ES-I3 (cell line): ENCODE data around the gene CTNS.

Source experiments
- H3K36me3 ChIP-seq: 2 replicates; pipeline ENCODE4 v1.6.1; 2013; ENCODE audit warnings: mild to moderate bottlenecking, low read length, control low read depth, moderate library complexity; ENCODE audit not compliant: insufficient read depth
- H3K4me1 ChIP-seq: 2 replicates; pipeline ENCODE4 v1.6.1; 2013; ENCODE audit warnings: mild to moderate bottlenecking, control low read depth, low read length; ENCODE audit not compliant: insufficient read depth
- H3K9ac ChIP-seq: 2 replicates; pipeline ENCODE4 v1.6.1; 2013; ENCODE audit warnings: low read depth, mild to moderate bottlenecking, low read length, moderate library complexity
- H3K9me3 ChIP-seq: 2 replicates; pipeline ENCODE4 v1.6.1; 2013; ENCODE audit warnings: mild to moderate bottlenecking, low read length, moderate library complexity; ENCODE audit not compliant: control insufficient read depth, insufficient read depth

CTNS gene

GRCh38 chr17:3658784-3659449 is 22.4 kb downstream of the CTNS start:
- no peaks in the 10 kb centered on the region for H3K9me3 ChIP-seq
- H3K4me1 ChIP-seq: no peaks in the 10 kb centered on the region; the same call in 1 of the 2 replicates
- no peaks in the 10 kb centered on the region; the same call in 1 of the 2 replicates for H3K36me3 ChIP-seq
- no peak overlapping the region for H3K9ac ChIP-seq

- Histone ChIP-seq H3K9ac (no peak overlapping the region), H3K4me1 (no peaks in the 10 kb centered on the region; the same call in 1 of the 2 replicates), H3K36me3 (no peaks in the 10 kb centered on the region; the same call in 1 of the 2 replicates), H3K9me3 (no peaks in the 10 kb centered on the region)
These were observed 23.1 kb downstream of the CTNS start for GRCh38 chr17:3659541-3660111.

DNA sequence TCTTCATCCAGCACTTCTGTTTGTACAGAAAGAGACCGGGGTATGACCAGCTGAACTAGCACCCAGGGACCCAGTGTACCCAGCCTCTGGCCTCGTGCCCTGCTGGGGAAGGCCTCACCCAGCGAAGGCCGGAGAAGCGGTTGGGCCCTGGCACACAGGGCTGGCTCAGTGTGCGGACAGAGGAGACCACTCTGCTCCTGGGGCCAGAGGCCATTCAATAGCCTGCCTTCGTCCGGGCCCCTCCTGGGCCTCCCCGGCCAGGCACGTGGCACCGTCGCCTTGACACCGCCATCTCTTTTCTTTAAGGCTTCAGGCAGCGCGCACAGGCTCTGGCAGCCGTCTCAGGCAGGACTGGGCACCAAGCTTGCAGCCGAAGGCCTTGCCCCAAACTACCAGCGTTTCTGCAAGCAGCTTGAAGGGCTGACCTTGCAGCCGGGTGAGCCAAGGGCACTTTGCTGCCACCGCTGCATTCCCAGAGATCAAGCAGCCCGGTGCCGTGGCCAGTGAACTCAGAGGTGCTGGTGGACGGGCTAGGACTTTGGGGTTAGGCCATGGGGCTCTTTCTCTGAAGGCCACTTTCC is 23.8 kb downstream of the CTNS start:
- Histone ChIP-seq H3K4me1 (no peaks in the 10 kb centered on the region; the same call in 1 of the 2 replicates), H3K9ac (no peak overlapping the region), H3K9me3 (no peaks in the 10 kb centered on the region), H3K36me3 (no peaks in the 10 kb centered on the region; the same call in 1 of the 2 replicates)

DNA sequence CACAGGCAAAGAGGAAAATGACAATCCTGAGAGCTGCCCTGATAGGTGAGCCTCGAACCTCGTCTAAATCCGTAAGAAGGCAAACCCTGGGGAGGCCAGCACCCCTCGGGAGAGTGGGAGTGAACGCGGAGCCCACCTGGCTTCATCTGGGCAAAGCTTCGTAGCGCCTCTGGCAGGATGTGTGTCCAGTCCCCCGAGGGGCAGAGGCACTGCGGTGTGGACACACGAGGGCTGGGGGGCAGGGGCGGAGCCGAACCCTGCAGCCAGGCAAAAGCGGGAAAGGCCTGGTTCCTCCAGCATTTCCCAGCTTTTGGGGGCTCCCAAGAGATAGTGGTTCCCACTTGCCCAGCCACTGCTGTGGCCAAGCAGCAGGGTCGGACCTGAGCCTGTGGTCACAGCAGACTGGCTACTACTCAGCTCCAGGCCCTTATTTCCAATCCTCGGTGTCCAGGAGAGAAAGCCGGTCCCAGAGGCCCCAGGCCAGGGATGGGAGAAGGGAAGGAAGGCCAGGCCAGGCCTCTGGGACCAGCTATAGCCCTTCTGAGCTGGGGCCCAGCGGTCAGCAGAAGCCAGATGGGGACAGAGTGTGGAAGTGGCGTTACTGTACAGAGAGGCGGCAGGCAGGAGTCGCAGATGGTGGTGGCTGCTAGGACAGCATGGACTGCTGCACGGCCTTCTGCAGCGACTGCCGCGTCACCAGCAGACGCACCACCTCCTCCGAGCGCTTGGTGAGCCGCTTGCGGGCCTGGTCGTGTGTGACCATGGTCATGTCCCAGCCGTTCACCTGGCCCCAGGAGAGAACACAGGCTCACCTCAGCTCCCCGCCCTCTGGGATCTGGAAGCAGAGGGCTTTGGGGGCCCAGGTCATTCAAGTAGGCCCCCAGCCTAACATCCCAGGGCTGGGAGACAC is 26.8 kb downstream of the CTNS start:
- no peaks in the 10 kb centered on the region; the same call in none of the 2 replicates for H3K36me3 ChIP-seq
- no peaks in the 10 kb centered on the region for H3K9me3 ChIP-seq
- no peaks in the 10 kb centered on the region; the same call in 1 of the 2 replicates for H3K4me1 ChIP-seq
- no peak overlapping the region for H3K9ac ChIP-seq

- H3K36me3 ChIP-seq: no peaks in the 10 kb centered on the region; the same call in none of the 2 replicates
- H3K9ac ChIP-seq: no peak overlapping the region
- H3K4me1 ChIP-seq: no peaks in the 10 kb centered on the region
- no peaks in the 10 kb centered on the region for H3K9me3 ChIP-seq
These were observed 29.3 kb downstream of the CTNS start for GRCh38 chr17:3665834-3666233.

DNA sequence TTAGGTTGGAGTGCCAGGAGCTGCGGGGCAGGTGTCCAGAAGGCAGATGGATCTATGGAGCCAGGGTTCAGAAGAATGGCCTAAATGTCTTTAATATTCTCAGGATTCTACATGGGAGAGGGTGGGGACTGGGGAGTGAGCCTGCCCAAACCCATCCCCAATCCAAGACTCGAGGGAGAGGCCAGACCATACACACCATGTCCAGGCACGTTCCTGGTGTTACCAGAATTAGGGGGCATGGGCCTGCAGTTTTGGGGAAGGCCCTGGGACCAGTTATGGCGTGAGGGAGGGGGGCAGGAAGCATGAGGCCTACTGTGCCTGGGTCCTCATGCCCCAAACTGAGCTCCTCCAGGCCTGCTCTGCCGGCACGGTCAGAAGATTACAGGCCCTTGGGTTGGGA is 30.0 kb downstream of the CTNS start:
- no peaks in the 10 kb centered on the region for H3K4me1 ChIP-seq
- no peak overlapping the region for H3K9ac ChIP-seq
- no peaks in the 10 kb centered on the region; the same call in 1 of the 2 replicates for H3K36me3 ChIP-seq

DNA sequence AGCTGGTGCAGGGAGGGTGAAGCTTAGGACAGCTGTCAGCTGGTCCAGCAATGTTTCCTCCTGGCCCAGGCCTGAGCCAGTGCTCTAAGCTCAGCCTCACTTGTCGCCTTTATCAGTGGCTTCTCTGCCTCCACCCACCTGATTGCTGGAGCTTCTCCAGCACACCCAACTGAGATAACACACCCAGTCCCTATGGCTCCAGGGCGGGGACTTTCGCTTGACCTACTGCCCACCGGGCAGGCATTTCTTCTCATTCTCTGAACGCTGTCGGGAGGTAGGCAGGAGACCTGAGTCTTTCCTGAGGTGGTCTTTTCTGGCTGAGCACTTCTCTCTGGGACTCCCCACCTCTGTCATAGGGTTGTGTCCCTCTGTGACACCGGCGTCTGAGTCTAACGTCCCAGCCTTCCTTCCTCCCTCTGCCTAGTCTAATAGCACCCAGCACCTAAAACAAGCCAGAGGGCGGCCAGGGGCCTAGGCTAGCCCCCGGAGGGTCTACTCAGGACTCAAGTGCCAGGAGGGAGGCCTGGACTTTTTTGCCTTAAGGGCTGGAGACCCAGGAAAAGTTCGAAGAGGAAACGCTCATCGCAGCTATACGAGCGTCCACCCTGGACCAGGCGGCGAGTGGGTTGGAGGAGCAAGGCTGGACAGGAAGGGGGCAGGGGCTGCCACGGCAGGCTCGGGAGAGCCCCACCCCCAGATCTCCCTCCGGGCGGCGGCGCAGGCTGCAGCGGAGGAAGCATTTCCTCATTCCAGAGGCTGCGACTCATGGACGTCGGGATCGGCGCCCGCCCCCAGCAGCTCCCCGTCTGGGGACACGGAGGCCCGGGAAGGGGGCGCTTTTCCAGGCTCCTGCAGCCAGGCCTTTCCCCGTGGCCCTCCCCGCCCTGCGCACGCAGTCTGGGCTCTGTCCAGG is 31.1 kb downstream of the CTNS start:
- H3K4me1 ChIP-seq: no peaks in the 10 kb centered on the region
- H3K36me3 ChIP-seq: no peaks in the 10 kb centered on the region; the same call in 1 of the 2 replicates
- H3K9ac ChIP-seq: peak overlapping the region; percentile 91
- no peaks in the 10 kb centered on the region for H3K9me3 ChIP-seq

More for the DNA sequence above, 30.0 kb downstream of the CTNS start:
- no peaks in the 10 kb centered on the region for H3K9me3 ChIP-seq

DNA sequence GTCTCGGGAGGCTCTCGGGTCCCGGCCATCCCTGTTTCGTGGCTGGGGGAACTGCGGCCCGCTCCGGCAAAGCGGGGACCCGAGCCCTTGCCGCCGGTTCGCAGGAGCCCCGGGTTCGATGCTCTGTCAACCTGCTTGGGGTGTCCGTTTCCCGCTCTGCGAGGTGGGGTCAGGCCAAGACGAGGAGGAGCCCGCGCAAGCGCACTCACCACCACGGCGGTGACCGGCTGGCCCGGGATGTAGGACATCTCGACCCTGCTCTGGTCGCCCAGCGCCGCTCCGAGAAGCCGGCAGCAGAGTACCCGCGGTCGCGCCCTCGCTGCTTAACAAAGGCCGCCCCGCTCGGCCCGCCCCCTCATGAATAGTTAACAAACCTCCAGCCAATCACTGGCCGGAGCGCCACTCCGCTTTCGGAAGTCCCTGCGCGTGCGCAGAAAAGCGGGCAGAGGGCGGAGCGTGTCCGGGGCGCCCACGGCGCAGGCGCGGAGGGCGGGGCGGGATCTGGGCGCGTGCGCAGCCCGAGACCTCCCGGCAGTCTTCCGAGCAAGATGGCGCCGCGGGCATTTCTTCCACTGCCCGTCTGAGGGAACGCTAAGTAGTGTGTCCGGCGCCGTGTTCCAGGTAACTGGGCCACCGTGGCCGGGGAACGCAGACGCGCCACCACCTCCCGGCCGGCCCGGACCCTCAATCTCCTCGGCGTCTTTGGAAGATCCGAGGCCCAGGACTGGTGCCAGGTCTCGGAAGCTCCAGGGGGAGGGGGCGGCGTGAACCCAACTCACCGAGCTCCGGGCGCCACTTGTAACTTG is 31.9 kb downstream of the CTNS start, which contains the start of the genes EMC6 and TAX1BP3:
Gene EMC6 (plus strand): TSS at position 534 of the 806 bp plus-strand sequence. CDS start 335 bp downstream, outside the sequence.
Gene TAX1BP3 (minus strand): TSS at position 300 of the 806 bp plus-strand sequence. CDS start 52 bp downstream, at position 248.
- H3K9me3 ChIP-seq: no peaks in the 10 kb centered on the region
- H3K9ac ChIP-seq: peak within 1 kb of the TSS; percentile 91
- H3K4me1 ChIP-seq: peaks cover 3% of the 10 kb centered on the region; the same call in 1 of the 2 replicates
- no peaks in the 10 kb centered on the region; the same call in 1 of the 2 replicates for H3K36me3 ChIP-seq

DNA sequence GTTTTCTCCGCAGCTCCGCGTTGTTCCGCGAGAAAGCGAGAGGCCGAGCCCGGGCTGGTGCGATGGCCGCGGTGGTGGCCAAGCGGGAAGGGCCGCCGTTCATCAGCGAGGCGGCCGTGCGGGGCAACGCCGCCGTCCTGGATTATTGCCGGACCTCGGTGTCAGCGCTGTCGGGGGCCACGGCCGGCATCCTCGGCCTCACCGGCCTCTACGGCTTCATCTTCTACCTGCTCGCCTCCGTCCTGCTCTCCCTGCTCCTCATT is 32.5 kb downstream of the CTNS start:
- Histone ChIP-seq H3K9ac (peak overlapping the region; percentile 91), H3K36me3 (no peaks in the 10 kb centered on the region; the same call in 1 of the 2 replicates), H3K9me3 (no peaks in the 10 kb centered on the region), H3K4me1 (peaks cover 6% of the 10 kb centered on the region; the same call in 1 of the 2 replicates)

- peak overlapping the region; percentile 91 for H3K9ac ChIP-seq
- peaks cover 6% of the 10 kb centered on the region; the same call in 1 of the 2 replicates for H3K4me1 ChIP-seq
- H3K9me3 ChIP-seq: no peaks in the 10 kb centered on the region
- H3K36me3 ChIP-seq: no peaks in the 10 kb centered on the region; the same call in 1 of the 2 replicates
These were observed 33.0 kb downstream of the CTNS start for GRCh38 chr17:3669548-3669947.

GRCh38 chr17:3672571-3672970 is 36.0 kb downstream of the CTNS start:
- H3K9me3 ChIP-seq: no peaks in the 10 kb centered on the region
- peaks cover 6% of the 10 kb centered on the region; the same call in 1 of the 2 replicates for H3K4me1 ChIP-seq
- no peaks in the 10 kb centered on the region for H3K36me3 ChIP-seq
- no peak overlapping the region for H3K9ac ChIP-seq

DNA sequence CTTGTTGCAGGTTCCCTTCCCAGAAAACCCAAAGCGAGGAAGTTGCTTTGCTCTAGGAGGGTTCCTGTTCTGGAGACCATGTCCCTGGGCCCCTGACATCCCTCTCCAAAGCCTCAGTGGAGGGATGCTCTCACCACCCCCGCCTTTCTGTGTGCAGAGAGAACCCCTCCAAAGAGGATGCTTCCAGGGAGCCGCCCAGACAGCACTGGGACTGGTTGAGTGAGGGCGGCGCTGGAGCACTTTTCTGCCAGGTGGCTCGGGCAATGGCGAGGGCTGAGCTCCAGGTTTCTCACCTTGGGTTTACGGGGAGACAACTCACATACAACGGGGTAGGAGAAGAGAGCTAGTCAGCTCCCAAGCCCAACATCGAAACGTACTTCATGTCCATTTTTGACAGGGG is 39.3 kb downstream of the CTNS start:
- H3K9ac ChIP-seq: no peak overlapping the region
- peaks cover 6% of the 10 kb centered on the region; the same call in 1 of the 2 replicates for H3K4me1 ChIP-seq
- H3K9me3 ChIP-seq: no peaks in the 10 kb centered on the region
- no peaks in the 10 kb centered on the region for H3K36me3 ChIP-seq
